H1 (cell line): ENCODE results near the gene TSC22D1. TPM values are rescaled to one million over a fixed set of nuclear protein-coding genes. Genes with fewer than 3 reads are reported as not detected.

Experiments used
- CTCF ChIA-PET: fragments of 300-600 bp; sonication (Branson Sonifier 250); formaldehyde crosslinking; loops from one replicate; lab custom pipeline; 2021; ENCODE audit not compliant: partially characterized antibody; lab: Charles Lee
- POLR2A ChIA-PET: fragments of 300-600 bp; sonication (Branson Sonifier 250); formaldehyde crosslinking; loops from one replicate; lab custom pipeline; 2021; ENCODE audit warnings: inconsistent platforms; ENCODE audit not compliant: partially characterized antibody; lab: Charles Lee
- DNase-seq, 2 experiments: peaks; one replicate each; pipeline versions ENCODE4 v3.0.0 to v3.0.0-alpha.2; 2010 to 2022; ENCODE audit warnings: low spot score in 2 of 2, low read depth in 1 of 2, mixed read lengths in 1 of 2
- FAIRE-seq: peaks from 2 replicates; lab custom pipeline; 2011; peaks lifted over from hg19 to GRCh38; lab: Jason Lieb, UNC
- H2AFZ ChIP-seq: 2 replicates; pipeline ENCODE4 v1.8.1; 2012; ENCODE audit warnings: low read length, inconsistent platforms
- H2AK5ac ChIP-seq: 2 replicates; pipeline ENCODE4 v1.6.1; 2013; ENCODE audit warnings: low read depth, low read length
- H2BK120ac ChIP-seq: replicated peaks from 2 replicates; pipeline ENCODE3; 2013; ENCODE audit warnings: low read depth, low read length, inconsistent platforms
- H2BK12ac ChIP-seq: 2 replicates; pipeline ENCODE4 v1.6.1; 2013; ENCODE audit warnings: low read depth, low read length
- H2BK15ac ChIP-seq: 2 replicates; pipeline ENCODE4 v1.6.1; 2013; ENCODE audit warnings: low read length
- H2BK20ac ChIP-seq: 2 replicates; pipeline ENCODE4 v1.6.1; 2013; ENCODE audit warnings: low read length
- H2BK5ac ChIP-seq: 2 replicates; pipeline ENCODE4 v1.6.1; 2013; ENCODE audit warnings: low read depth, low read length
- H3K14ac ChIP-seq: 2 replicates; pipeline ENCODE4 v1.6.1; 2013; ENCODE audit warnings: inconsistent platforms; ENCODE audit not compliant: insufficient read length
- H3K18ac ChIP-seq: 2 replicates; pipeline ENCODE4 v1.6.1; 2013; ENCODE audit warnings: low read length; ENCODE audit errors: extremely low read depth
- H3K23ac ChIP-seq: 2 replicates; pipeline ENCODE4 v1.6.1; 2013; ENCODE audit warnings: inconsistent platforms; ENCODE audit not compliant: insufficient read length
- H3K23me2 ChIP-seq: 2 replicates; pipeline ENCODE4 v1.6.1; 2013; ENCODE audit warnings: low read depth, low read length
- H3K27ac ChIP-seq: 2 replicates; pipeline ENCODE4 v1.6.1; 2011; ENCODE audit warnings: low read depth, low read length, inconsistent platforms
- H3K27me3 ChIP-seq, 4 experiments: replicated peaks in 1 of 4; 1 replicate in 1 of 4; 2 replicates in 3 of 4; pipeline versions ENCODE4 v1.6.1 to v1.8.1; 2011 to 2013; ENCODE audit warnings: low read length in 3 of 4, mild to moderate bottlenecking in 3 of 4, inconsistent platforms in 2 of 4, mixed read lengths in 2 of 4, moderate library complexity in 1 of 4; ENCODE audit not compliant: control insufficient read depth in 3 of 4, insufficient read depth in 3 of 4; ENCODE audit errors: extremely low read depth in 1 of 4
- H3K36me3 ChIP-seq, 4 experiments: 2 replicates each; pipeline versions ENCODE4 v1.6.1 to v1.8.1; 2011 to 2013; ENCODE audit warnings: mild to moderate bottlenecking in 4 of 4, low read length in 3 of 4, moderate library complexity in 2 of 4, control low read depth in 1 of 4, inconsistent platforms in 1 of 4; ENCODE audit not compliant: insufficient read depth in 4 of 4, control insufficient read depth in 2 of 4
- H3K4ac ChIP-seq: replicated peaks from 2 replicates; pipeline ENCODE3; 2013; ENCODE audit warnings: low read length, low read depth, mixed read lengths, inconsistent platforms; ENCODE audit not compliant: insufficient read length
- H3K4me1 ChIP-seq, 4 experiments: replicated peaks in 1 of 4; 1 replicate in 1 of 4; 2 replicates in 3 of 4; pipeline versions ENCODE4 v1.6.1 to v1.8.1; 2011 to 2013; ENCODE audit warnings: low read length in 3 of 4, inconsistent platforms in 2 of 4, mixed read lengths in 1 of 4; ENCODE audit not compliant: insufficient read depth in 4 of 4, control insufficient read depth in 3 of 4
- H3K4me2 ChIP-seq, 2 experiments: 2 replicates each; pipeline versions ENCODE4 v1.6.1 to v1.8.1; 2011 to 2013; ENCODE audit warnings: low read depth in 2 of 2, low read length in 2 of 2, control low read depth in 1 of 2, inconsistent platforms in 1 of 2, mild to moderate bottlenecking in 1 of 2; ENCODE audit not compliant: insufficient read depth in 1 of 2
- H3K4me3 ChIP-seq, 4 experiments: fragments of 200-600, 300-600 bp in 1 of 4; sonication (generic), shearing (Covaris generic), sonication (Bioruptor Twin) in 1 of 4; 2 replicates each; pipeline versions ENCODE4 v1.5.1 to v1.8.1; 2011 to 2016; ENCODE audit warnings: low read length in 4 of 4, low read depth in 3 of 4, control low read depth in 2 of 4, inconsistent platforms in 2 of 4, mild to moderate bottlenecking in 2 of 4, mixed read lengths in 1 of 4, moderate library complexity in 1 of 4; ENCODE audit not compliant: insufficient read depth in 2 of 4; ENCODE audit errors: extremely low read depth in 1 of 4
- H3K56ac ChIP-seq: replicated peaks from 2 replicates; pipeline ENCODE3; 2013; ENCODE audit warnings: low read depth, mild to moderate bottlenecking, mixed read lengths, low read length, inconsistent platforms; ENCODE audit not compliant: insufficient read length
- H3K79me1 ChIP-seq: 2 replicates; pipeline ENCODE4 v1.6.1; 2013; ENCODE audit warnings: low read depth, low read length, control low read depth
- H3K79me2 ChIP-seq, 2 experiments: 2 replicates each; pipeline versions ENCODE4 v1.6.1 to v1.8.1; 2012 to 2013; ENCODE audit warnings: low read length in 2 of 2, mild to moderate bottlenecking in 2 of 2, inconsistent platforms in 1 of 2; ENCODE audit not compliant: insufficient read depth in 2 of 2, control insufficient read depth in 1 of 2
- H3K9ac ChIP-seq, 4 experiments: replicated peaks in 1 of 4; 1 replicate in 1 of 4; 2 replicates in 3 of 4; pipeline versions ENCODE4 v1.6.1 to v1.8.1; 2011 to 2013; ENCODE audit warnings: low read depth in 3 of 4, low read length in 3 of 4, control low read depth in 2 of 4, mild to moderate bottlenecking in 2 of 4, moderate library complexity in 2 of 4, inconsistent platforms in 1 of 4; ENCODE audit errors: extremely low read depth in 1 of 4
- H3K9me3 ChIP-seq, 2 experiments: 2 replicates each; pipeline versions ENCODE4 v1.6.1 to v1.8.1; 2012 to 2013; ENCODE audit warnings: mild to moderate bottlenecking in 2 of 2, moderate library complexity in 2 of 2, control low read depth in 1 of 2, inconsistent platforms in 1 of 2, low read depth in 1 of 2, low read length in 1 of 2, mixed read lengths in 1 of 2; ENCODE audit not compliant: insufficient read depth in 2 of 2
- H4K20me1 ChIP-seq, 2 experiments: replicated peaks in 1 of 2; 2 replicates each; pipeline versions ENCODE3 to v1.8.1; 2011 to 2013; ENCODE audit warnings: inconsistent platforms in 2 of 2, low read length in 2 of 2, mild to moderate bottlenecking in 1 of 2; ENCODE audit not compliant: insufficient read depth in 2 of 2, control insufficient read depth in 1 of 2
- H4K5ac ChIP-seq: 2 replicates; pipeline ENCODE4 v1.6.1; 2013; ENCODE audit warnings: low read length, low read depth, mixed read lengths, inconsistent platforms; ENCODE audit not compliant: insufficient read length
- H4K8ac ChIP-seq: 2 replicates; pipeline ENCODE4 v1.8.0; 2013; ENCODE audit warnings: mild to moderate bottlenecking, moderate library complexity, low read length, inconsistent platforms; ENCODE audit not compliant: insufficient read depth; ENCODE audit errors: extremely low read depth
- H4K91ac ChIP-seq: replicated peaks from 2 replicates; pipeline ENCODE3; 2013; ENCODE audit warnings: low read length, mixed read lengths, inconsistent platforms; ENCODE audit not compliant: insufficient read length
- CEBPB ChIP-seq: IDR thresholded peaks from 2 replicates; pipeline ENCODE4 v1.6.1; 2012; ENCODE audit warnings: low read depth, low read length
- KDM1A ChIP-seq: fragments of 200-600, 300-600 bp; sonication (generic); IDR thresholded peaks from 2 replicates; pipeline ENCODE4 v1.7.1; 2016; ENCODE audit warnings: mild to moderate bottlenecking, low read length, borderline replicate concordance
- YY1 ChIP-seq: IDR thresholded peaks from 2 replicates; pipeline ENCODE4 v1.6.1; 2011; ENCODE audit warnings: low read depth, mild to moderate bottlenecking, low read length
- WGBS, 2 experiments: shearing (Covaris generic) in 1 of 2; methylation state at CpG; one replicate each; pipeline versions ENCODE4 v1.1.6 to v1.1.7; 2013 to 2015; ENCODE audit warnings: low lambda C conversion rate in 2 of 2, mixed read lengths in 2 of 2, inconsistent platforms in 1 of 2, low coverage in 1 of 2, missing lambda C conversion rate in 1 of 2; ENCODE audit not compliant: insufficient replicate concordance in 2 of 2, insufficient coverage in 1 of 2, insufficient read length in 1 of 2; ENCODE audit errors: extremely low coverage in 1 of 2, missing lambda C conversion rate in 1 of 2; 5-methylcytosine and 5-hydroxymethylcytosine counted together
- polyA plus RNA-seq, 7 experiments: library from polyadenylated mRNA; depleted of rRNA in 3 of 7; stranded (reverse) in 5 of 7; unstranded in 2 of 7; fragments of >200 nt in 5 of 7; fragments of 200-250 nt in 2 of 7; gene quantifications; 1 replicate in 5 of 7; 2 replicates in 1 of 7; 4 replicates in 1 of 7; pipeline versions ENCODE4 v1.2.1 to v1.2.3, GENCODE V29; 2011 to 2013; ENCODE audit warnings: missing spikeins in 2 of 7, mixed read lengths in 2 of 7
- total RNA-seq: library from RNA; stranded (reverse); fragmentation: NEBNext Ultra II Directional; extraction: Animal tissue kit (Norgen Biotek cat#: 25700); gene quantifications from 2 replicates; pipeline ENCODE4 v1.2.1, GENCODE V29; 2021

TSC22D1 gene
- total and polyA plus RNA-seq, 2 of the 8 experiments (the other 6 are each of a cell fraction or from before 2014, with no cell fraction given) = 52.6 to 80.9 TPM

DNA sequence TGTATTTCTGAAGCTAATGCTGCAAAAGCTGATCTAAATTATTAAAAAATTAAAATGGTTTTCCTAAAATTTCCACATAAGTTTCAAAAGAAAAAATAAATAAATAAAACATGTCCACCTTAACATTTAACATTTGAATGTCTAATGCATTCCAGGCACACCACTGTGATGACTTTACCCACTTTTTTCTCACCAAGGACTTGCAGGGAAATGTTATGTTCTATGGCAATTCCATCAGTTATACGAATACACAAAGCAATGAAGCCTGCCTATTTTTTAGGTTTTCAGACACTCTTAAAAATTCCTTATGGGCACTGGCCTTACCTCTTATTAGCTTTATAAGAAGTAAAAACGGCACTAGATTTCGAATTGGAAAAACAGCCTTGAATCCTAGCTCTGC, 10.2 kb downstream of the TSC22D1 start:
- Histone ChIP-seq H3K23ac (no peak overlapping the region), H3K4ac (no peak overlapping the region), H2BK20ac (no peak overlapping the region), H3K79me2 (peaks cover 0 to 100% of the 10 kb centered on the region in 2 experiments; a peak in 3 of 4 replicates), H3K18ac (no peak overlapping the region), H2BK15ac (no peak overlapping the region), H3K27me3 (no peaks in the 10 kb centered on the region), H3K36me3 (no peaks in the 10 kb centered on the region), H2BK5ac (no peak overlapping the region), H3K9me3 (no peaks in the 10 kb centered on the region), H3K27ac (no peak overlapping the region), H2AK5ac (no peak overlapping the region), H2AFZ (no peak overlapping the region), H3K79me1 (no peaks in the 10 kb centered on the region; the same call in 1 of the 2 replicates), H3K23me2 (no peaks in the 10 kb centered on the region; the same call in 1 of the 2 replicates), H3K4me1 (peaks cover 0 to 13% (median 3%) of the 10 kb centered on the region in 4 experiments; a peak in 3 of 7 replicates), H3K4me2 (no peak overlapping the region), H3K9ac (no peak overlapping the region), H2BK120ac (no peak overlapping the region), H4K8ac (no peak overlapping the region), H4K5ac (no peak overlapping the region), H4K91ac (no peak overlapping the region), H4K20me1 (peaks cover 4% of the 10 kb centered on the region in 2 experiments), H3K14ac (no peak overlapping the region), H2BK12ac (no peak overlapping the region), H3K4me3 (no peak overlapping the region), H3K56ac (no peak overlapping the region)
- CTCF ChIA-PET = interaction anchor here (1.3 to 2.7 kb wide), 3 partner anchors 8 to 82 kb away, joined by 4 to 8 read pairs (median 7); no protein-coding TSS in a partner anchor
- POLR2A ChIA-PET = interaction anchor here (0.7 to 3.0 kb wide), 8 partner anchors 8 to 277 kb away, joined by 3 to 18 read pairs (median 4); partner anchors contain the start of gene TSC22D1
- no peak for FAIRE-seq
- no peak for DNase-seq
- WGBS, 2 experiments = 92% methylated on average over 3 of the region's 3 CpGs; no CpG with 5 or more reads in 1 of the 2 experiments
- TF ChIP-seq KDM1A (no peak), CEBPB (no peak), YY1 (no peak)
